Keratinocyte (primary cell): ENCODE results near the gene RTKN2. TPM values are rescaled to one million over a fixed set of nuclear protein-coding genes. Genes with fewer than 3 reads are reported as not detected.

ENCODE experiments used
- DNase-seq: peaks from one replicate; pipeline ENCODE4 v3.0.0-alpha.2; 2011; ENCODE audit warnings: low read depth, missing footprints, low spot score
- FAIRE-seq: peaks from 2 replicates; lab custom pipeline; 2011; peaks lifted over from hg19 to GRCh38; lab: Jason Lieb, UNC
- H2AFZ ChIP-seq: 2 replicates; pipeline ENCODE4 v1.6.0; 2012; ENCODE audit warnings: low read length, control low read depth, inconsistent platforms; ENCODE audit not compliant: control insufficient read depth
- H3K27ac ChIP-seq: 2 replicates; pipeline ENCODE4 v1.5.1; 2011; ENCODE audit warnings: low read length; ENCODE audit not compliant: control insufficient read depth, insufficient read depth
- H3K27me3 ChIP-seq: 3 replicates; pipeline ENCODE4 v1.6.0; 2011; ENCODE audit warnings: low read length; ENCODE audit not compliant: control insufficient read depth, insufficient read depth; ENCODE audit errors: extremely low read depth
- H3K36me3 ChIP-seq, 2 experiments: 2 replicates in 1 of 2; 3 replicates in 1 of 2; pipeline ENCODE4 v1.5.1; 2011; ENCODE audit warnings: low read length in 2 of 2, mild to moderate bottlenecking in 1 of 2; ENCODE audit not compliant: control insufficient read depth in 2 of 2, insufficient read depth in 2 of 2; ENCODE audit errors: extremely low read depth in 1 of 2
- H3K4me1 ChIP-seq: 3 replicates; pipeline ENCODE4 v1.5.1; 2011; ENCODE audit warnings: low read length; ENCODE audit not compliant: control insufficient read depth, insufficient read depth; ENCODE audit errors: extremely low read depth
- H3K4me2 ChIP-seq: 3 replicates; pipeline ENCODE4 v1.6.0; 2011; ENCODE audit warnings: low read depth, low read length; ENCODE audit not compliant: control insufficient read depth, insufficient read depth; ENCODE audit errors: extremely low read depth
- H3K4me3 ChIP-seq, 3 experiments: fragments of 200-600 bp in 1 of 3; sonication (generic) in 1 of 3; 2 replicates in 2 of 3; 3 replicates in 1 of 3; pipeline ENCODE4 v1.5.1; 2011 to 2016; ENCODE audit warnings: low read length in 3 of 3, mild to moderate bottlenecking in 3 of 3, control low read depth in 2 of 3, inconsistent platforms in 1 of 3, low read depth in 1 of 3, mixed read lengths in 1 of 3, mixed run types in 1 of 3, moderate library complexity in 1 of 3; ENCODE audit not compliant: control insufficient read depth in 2 of 3, insufficient read depth in 2 of 3; ENCODE audit errors: extremely low read depth in 1 of 3
- H3K79me2 ChIP-seq: 2 replicates; pipeline ENCODE4 v1.6.0; 2012; ENCODE audit warnings: low read length; ENCODE audit not compliant: control insufficient read depth, insufficient read depth
- H3K9ac ChIP-seq: 3 replicates; pipeline ENCODE4 v1.6.0; 2011; ENCODE audit warnings: low read length; ENCODE audit not compliant: control insufficient read depth, insufficient read depth; ENCODE audit errors: extremely low read depth
- H3K9me1 ChIP-seq: 3 replicates; pipeline ENCODE4 v1.6.0; 2011; ENCODE audit warnings: low read length; ENCODE audit not compliant: control insufficient read depth, insufficient read depth; ENCODE audit errors: extremely low read depth
- H3K9me3 ChIP-seq: 2 replicates; pipeline ENCODE4 v1.5.1; 2012; ENCODE audit warnings: low read depth, low read length; ENCODE audit not compliant: control insufficient read depth
- H4K20me1 ChIP-seq: 3 replicates; pipeline ENCODE4 v1.6.0; 2011; ENCODE audit warnings: low read length; ENCODE audit not compliant: control insufficient read depth, insufficient read depth; ENCODE audit errors: extremely low read depth
- CTCF ChIP-seq, 3 experiments: IDR thresholded peaks in 1 of 3; conservative IDR thresholded peaks in 1 of 3; optimal IDR thresholded peaks in 1 of 3; 2 replicates in 2 of 3; 3 replicates in 1 of 3; pipeline versions ENCODE3 to v1.5.1; 2011; ENCODE audit warnings: low read length in 3 of 3, mild to moderate bottlenecking in 3 of 3, moderate library complexity in 2 of 3, control low read depth in 1 of 3, inconsistent platforms in 1 of 3; ENCODE audit not compliant: insufficient read depth in 2 of 3; ENCODE audit errors: extremely low read depth in 1 of 3
- EZH2 ChIP-seq: IDR thresholded peaks from one replicate; pipeline ENCODE4 v1.6.1; 2012; ENCODE audit warnings: inconsistent platforms, mild to moderate bottlenecking, low read length, moderate library complexity
- dilution Hi-C: fragments of 300-500 bp; cut with MboI; formaldehyde crosslinking; loops from one replicate; pipeline ENCODE4 v1.7.0; 2020; ENCODE audit warnings: low sequenced_read_pairs; ENCODE audit not compliant: extremely low pct_ligation_motif_present
- polyA plus RNA-seq, 5 experiments: library from polyadenylated mRNA; depleted of rRNA in 3 of 5; stranded (reverse) in 3 of 5; stranded (forward) in 1 of 5; unstranded in 1 of 5; fragments of >200 nt; gene quantifications; 1 replicate in 1 of 5; 2 replicates in 3 of 5; 3 replicates in 1 of 5; pipeline versions ENCODE4 v1.2.1 to v1.2.3, GENCODE V29; 2011 to 2012; ENCODE audit warnings: missing spikeins in 2 of 5, low read depth in 1 of 5, low replicate concordance in 1 of 5

The RTKN2 gene
- polyA plus RNA-seq, 1 donor (not counting 4 experiments of a cell fraction or from before 2014, with no cell fraction given) = 3.2 TPM

- no peak for FAIRE-seq
- Histone ChIP-seq H3K4me3 (no peak overlapping the region), H3K9me3 (no peaks in the 10 kb centered on the region), H3K9ac (no peak overlapping the region), H3K27ac (no peak overlapping the region), H3K36me3 (no peaks in the 10 kb centered on the region), H4K20me1 (no peaks in the 10 kb centered on the region), H2AFZ (no peak overlapping the region), H3K4me2 (no peak overlapping the region), H3K4me1 (peaks cover 19% of the 10 kb centered on the region), H3K79me2 (peaks cover 15% of the 10 kb centered on the region), H3K27me3 (no peaks in the 10 kb centered on the region), H3K9me1 (no peaks in the 10 kb centered on the region)
- TF ChIP-seq CTCF (optimal IDR thresholded peaks at IDR 0.05 in 1 of 3, IDR thresholded peaks at IDR 0.05 in 1 of 3, conservative IDR thresholded peaks at IDR 0.05 in 1 of 3; ENCODE audit: extremely low read depth in 1 of 3, insufficient read depth in 2 of 3, low read length in 3 of 3) (no peak), EZH2 (no peak)
- dilution Hi-C loops = no loop called here
- DNase-seq = no peak
Observed at GRCh38 chr10:62270020-62270419, 1.4 kb upstream of the RTKN2 start.

- DNase-seq = no peak
- Histone ChIP-seq H3K27me3 (no peaks in the 10 kb centered on the region), H3K4me2 (peak overlapping the region; percentile 88), H3K9me3 (no peaks in the 10 kb centered on the region), H3K4me1 (peaks cover 19% of the 10 kb centered on the region), H4K20me1 (no peaks in the 10 kb centered on the region), H3K36me3 (no peaks in the 10 kb centered on the region), H3K79me2 (peaks cover 17% of the 10 kb centered on the region), H3K9ac (peak overlapping the region; percentile 71), H3K9me1 (no peaks in the 10 kb centered on the region), H3K27ac (peak overlapping the region; percentile 34), H3K4me3 (peak overlapping the region; percentile 64 to 84 (median 81)), H2AFZ (peak overlapping the region; percentile 97)
- TF ChIP-seq CTCF (optimal IDR thresholded peaks at IDR 0.05 in 1 of 3, IDR thresholded peaks at IDR 0.05 in 1 of 3, conservative IDR thresholded peaks at IDR 0.05 in 1 of 3; ENCODE audit: extremely low read depth in 1 of 3, insufficient read depth in 2 of 3, low read length in 3 of 3) = no peak
- no peak for TF ChIP-seq EZH2
- no peak for FAIRE-seq
- dilution Hi-C loops = no loop called here
Observed at GRCh38 chr10:62268027-62268398, 631 bp downstream of the RTKN2 start.
